LNCAP (cell line): ENCODE results near the gene TBX5.

ENCODE experiments used
- CTCF ChIP-seq: fragments of 450-650 bp; IDR thresholded peaks from 2 replicates; pipeline ENCODE4 v1.5.1; 2017; ENCODE audit warnings: mild to moderate bottlenecking

Gene TBX5

GRCh38 chr12:114403011-114403689 is 2.8 kb downstream of the TBX5 start:
- TF ChIP-seq CTCF: peak; percentile 22; the same call in 1 of the 2 replicates

- TF ChIP-seq CTCF: no peak
These were observed 3.7 kb downstream of the TBX5 start for GRCh38 chr12:114402084-114402717.

- no peak for TF ChIP-seq CTCF
These were observed 4.4 kb downstream of the TBX5 start for GRCh38 chr12:114401328-114402083.

GRCh38 chr12:114400925-114401324 is 5.0 kb downstream of the TBX5 start:
- no peak for TF ChIP-seq CTCF

- TF ChIP-seq CTCF: no peak
These were observed 5.6 kb downstream of the TBX5 start for GRCh38 chr12:114400361-114400811.

- no peak for TF ChIP-seq CTCF
These were observed 6.2 kb downstream of the TBX5 start for GRCh38 chr12:114399664-114400211.

GRCh38 chr12:114397978-114398881 is 7.7 kb downstream of the TBX5 start:
- TF ChIP-seq CTCF: no peak
